DND-41 (cell line): ENCODE results near the gene CPNE6.

Source experiments
- ATAC-seq: fragments of 200-7000 bp; cut with Tn5 transposase; 3 replicates; pipeline ENCODE4 v1.9.1; 2021; ENCODE audit warnings: low read depth; ENCODE audit not compliant: insufficient read depth
- DNase-seq: peaks from one replicate; pipeline ENCODE4 v3.0.0-alpha.2; 2020
- H2AFZ ChIP-seq: 2 replicates; pipeline ENCODE4 v1.6.0; 2012; ENCODE audit warnings: low read depth, low read length
- H3K27ac ChIP-seq: 2 replicates; pipeline ENCODE4 v1.5.1; 2012; ENCODE audit warnings: low read length, inconsistent platforms
- H3K27me3 ChIP-seq: fragments of 200-600 bp; sonication (generic); 2 replicates; pipeline ENCODE4 v1.6.0; 2012; ENCODE audit warnings: low read length, mild to moderate bottlenecking, inconsistent platforms; ENCODE audit not compliant: insufficient read depth, poor library complexity
- H3K36me3 ChIP-seq: 2 replicates; pipeline ENCODE4 v1.5.1; 2012; ENCODE audit warnings: low read length, inconsistent platforms; ENCODE audit not compliant: insufficient read depth
- H3K4me1 ChIP-seq: 2 replicates; pipeline ENCODE4 v1.5.1; 2012; ENCODE audit warnings: mild to moderate bottlenecking, low read length; ENCODE audit not compliant: insufficient read depth
- H3K4me2 ChIP-seq: 2 replicates; pipeline ENCODE4 v1.6.0; 2012; ENCODE audit warnings: mild to moderate bottlenecking, moderate library complexity, low read length, inconsistent platforms; ENCODE audit not compliant: insufficient read depth
- H3K4me3 ChIP-seq, 2 experiments: fragments of 200-600 bp in 1 of 2; shearing (Covaris generic) in 1 of 2; 2 replicates each; pipeline ENCODE4 v1.5.1; 2012 to 2016; ENCODE audit warnings: inconsistent platforms in 2 of 2, low read length in 2 of 2, mild to moderate bottlenecking in 2 of 2, low read depth in 1 of 2, moderate library complexity in 1 of 2
- H3K79me2 ChIP-seq: 2 replicates; pipeline ENCODE4 v1.6.0; 2012; ENCODE audit warnings: low read length, inconsistent platforms; ENCODE audit not compliant: insufficient read depth
- H3K9ac ChIP-seq: 2 replicates; pipeline ENCODE4 v1.6.0; 2012; ENCODE audit warnings: low read depth, mild to moderate bottlenecking, inconsistent platforms, low read length, moderate library complexity
- H3K9me3 ChIP-seq: 2 replicates; pipeline ENCODE4 v1.5.1; 2012; ENCODE audit warnings: low read length, moderate library complexity, mild to moderate bottlenecking, inconsistent platforms; ENCODE audit not compliant: insufficient read depth, severe bottlenecking
- H4K20me1 ChIP-seq: 2 replicates; pipeline ENCODE4 v1.6.0; 2012; ENCODE audit warnings: low read length; ENCODE audit not compliant: insufficient read depth
- EZH2 ChIP-seq: IDR thresholded peaks from 3 replicates; pipeline ENCODE4 v1.6.1; 2012; ENCODE audit warnings: borderline replicate concordance, low read depth, mild to moderate bottlenecking, moderate library complexity, low read length, inconsistent platforms; ENCODE audit not compliant: severe bottlenecking
- TF ChIP-seq, protein P1 (sequence below): IDR thresholded peaks from 2 replicates; pipeline ENCODE4 v1.5.1; 2012; ENCODE audit warnings: borderline replicate concordance, low read length, moderate library complexity, mild to moderate bottlenecking; ENCODE audit not compliant: poor library complexity, severe bottlenecking; ENCODE audit errors: extremely low read depth

Gene CPNE6

GRCh38 chr14:24089890-24090289 lies 18.5 kb downstream of the CPNE6 start:
- Histone ChIP-seq H3K27ac (no peak overlapping the region), H3K27me3 (no peaks in the 10 kb centered on the region), H4K20me1 (no peaks in the 10 kb centered on the region), H3K36me3 (no peaks in the 10 kb centered on the region), H3K9ac (no peak overlapping the region), H2AFZ (no peak overlapping the region), H3K4me1 (peaks cover 20% of the 10 kb centered on the region), H3K4me3 (no peak overlapping the region), H3K79me2 (peaks cover 5% of the 10 kb centered on the region), H3K9me3 (no peaks in the 10 kb centered on the region), H3K4me2 (no peak overlapping the region)
- DNase-seq: no peak
- TF ChIP-seq EZH2: no peak
- TF ChIP-seq, protein P1, sequence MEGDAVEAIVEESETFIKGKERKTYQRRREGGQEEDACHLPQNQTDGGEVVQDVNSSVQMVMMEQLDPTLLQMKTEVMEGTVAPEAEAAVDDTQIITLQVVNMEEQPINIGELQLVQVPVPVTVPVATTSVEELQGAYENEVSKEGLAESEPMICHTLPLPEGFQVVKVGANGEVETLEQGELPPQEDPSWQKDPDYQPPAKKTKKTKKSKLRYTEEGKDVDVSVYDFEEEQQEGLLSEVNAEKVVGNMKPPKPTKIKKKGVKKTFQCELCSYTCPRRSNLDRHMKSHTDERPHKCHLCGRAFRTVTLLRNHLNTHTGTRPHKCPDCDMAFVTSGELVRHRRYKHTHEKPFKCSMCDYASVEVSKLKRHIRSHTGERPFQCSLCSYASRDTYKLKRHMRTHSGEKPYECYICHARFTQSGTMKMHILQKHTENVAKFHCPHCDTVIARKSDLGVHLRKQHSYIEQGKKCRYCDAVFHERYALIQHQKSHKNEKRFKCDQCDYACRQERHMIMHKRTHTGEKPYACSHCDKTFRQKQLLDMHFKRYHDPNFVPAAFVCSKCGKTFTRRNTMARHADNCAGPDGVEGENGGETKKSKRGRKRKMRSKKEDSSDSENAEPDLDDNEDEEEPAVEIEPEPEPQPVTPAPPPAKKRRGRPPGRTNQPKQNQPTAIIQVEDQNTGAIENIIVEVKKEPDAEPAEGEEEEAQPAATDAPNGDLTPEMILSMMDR: no peak
- no peak for ATAC-seq

DNA sequence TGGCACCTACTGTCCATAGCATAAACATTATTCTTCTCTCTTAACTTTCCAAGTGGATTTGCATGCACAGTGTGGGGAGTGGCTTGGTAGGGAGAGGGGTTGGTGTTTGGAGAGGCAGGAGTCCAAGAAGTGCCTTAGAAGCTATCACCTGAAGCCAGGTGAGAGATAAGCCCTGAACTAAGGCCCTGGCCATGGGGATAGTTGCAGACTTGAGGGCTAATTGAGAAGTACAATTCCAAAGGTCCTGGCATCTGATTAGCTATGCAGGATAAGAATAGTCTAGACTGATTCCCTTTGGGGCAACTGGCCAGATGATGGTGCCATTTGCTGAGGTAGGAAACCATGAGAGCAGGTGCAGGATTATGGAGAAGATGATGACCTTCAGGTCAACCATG lies 20.7 kb downstream of the CPNE6 start:
- H3K9me3 ChIP-seq: no peaks in the 10 kb centered on the region
- no peak overlapping the region for H3K4me2 ChIP-seq
- no peak overlapping the region; the same call in 1 of the 2 replicates for H3K27ac ChIP-seq
- H4K20me1 ChIP-seq: no peaks in the 10 kb centered on the region
- no peak overlapping the region for H3K4me3 ChIP-seq
- H3K36me3 ChIP-seq: peaks cover 8% of the 10 kb centered on the region
- peaks cover 30% of the 10 kb centered on the region for H3K4me1 ChIP-seq
- no peak for ATAC-seq
- H3K9ac ChIP-seq: no peak overlapping the region
- H3K27me3 ChIP-seq: no peaks in the 10 kb centered on the region
- peaks cover 22% of the 10 kb centered on the region for H3K79me2 ChIP-seq
- TF ChIP-seq, protein P1: no peak
- TF ChIP-seq EZH2: no peak
- H2AFZ ChIP-seq: no peak overlapping the region
- no peak for DNase-seq

DNA sequence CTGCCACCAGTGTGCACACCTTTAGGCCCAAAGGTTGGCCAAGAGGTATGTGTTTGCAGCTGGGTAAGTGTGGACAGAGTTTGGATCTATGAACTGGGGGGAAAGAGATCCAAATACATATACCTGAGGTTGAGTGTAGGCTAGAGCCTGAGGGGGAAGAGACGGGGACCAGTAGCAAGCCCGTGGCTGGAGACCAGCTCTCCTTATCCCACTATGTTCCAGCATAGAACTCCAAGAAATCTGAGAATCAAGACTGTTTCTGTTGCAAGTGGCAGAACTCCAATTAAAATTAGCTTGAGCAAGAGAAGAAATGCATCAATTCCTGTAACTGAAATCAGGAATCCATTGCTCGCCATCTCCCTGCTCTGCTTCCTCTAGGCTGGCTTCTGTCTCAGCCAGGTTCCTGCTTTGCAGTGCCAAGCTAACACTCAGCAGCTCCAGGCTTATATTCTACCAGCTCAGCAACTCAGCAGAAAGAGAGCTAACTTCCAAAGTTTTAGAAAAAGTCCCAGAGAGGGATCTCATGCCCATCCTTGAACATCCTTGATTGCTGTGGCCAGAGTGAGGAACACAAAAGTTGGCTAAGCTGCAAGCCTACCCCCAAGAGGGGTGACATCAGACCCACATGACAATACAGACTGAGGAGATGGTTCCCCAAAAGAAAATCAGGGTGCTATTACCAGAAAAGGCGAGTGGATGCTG lies 21.3 kb downstream of the CPNE6 start:
- DNase-seq (no peak), ATAC-seq (no peak)
- Histone ChIP-seq H2AFZ (no peak overlapping the region), H3K27ac (peak overlapping the region; percentile 94; the same call in 1 of the 2 replicates), H4K20me1 (no peaks in the 10 kb centered on the region), H3K9me3 (no peaks in the 10 kb centered on the region), H3K4me2 (no peak overlapping the region), H3K27me3 (no peaks in the 10 kb centered on the region), H3K79me2 (peaks cover 22% of the 10 kb centered on the region), H3K4me1 (peaks cover 30% of the 10 kb centered on the region), H3K36me3 (peaks cover 8% of the 10 kb centered on the region), H3K4me3 (no peak overlapping the region), H3K9ac (no peak overlapping the region)
- no peak for TF ChIP-seq EZH2
- TF ChIP-seq, protein P1: no peak
